CD4-positive, alpha-beta T cell (primary cell): ENCODE data around the gene TNS4. TPM values are rescaled to one million over a fixed set of nuclear protein-coding genes. Genes with fewer than 3 reads are reported as not detected.

Experiments used
- ATAC-seq: fragments of 200-7000 bp; cut with Tn5 transposase; one replicate; pipeline ENCODE4 v1.10.0; 2022; ENCODE audit warnings: mild to moderate bottlenecking; ENCODE audit not compliant: poor library complexity
- CTCF ChIA-PET: fragments of 350-600 bp; sonication (Branson Sonifier 250); formaldehyde crosslinking; loops from one replicate; lab custom pipeline; 2021; ENCODE audit warnings: antibody characterized with exemption, inconsistent platforms; lab: Charles Lee
- POLR2A ChIA-PET: fragments of 350-600 bp; sonication (Branson Sonifier 250); formaldehyde crosslinking; loops from one replicate; lab custom pipeline; 2021; ENCODE audit warnings: antibody characterized with exemption, inconsistent platforms; lab: Charles Lee
- DNase-seq, 14 experiments: peaks; one replicate each; pipeline ENCODE4 v3.0.0-alpha.2; 2013 to 2020; ENCODE audit warnings: mixed read lengths in 2 of 14
- H3K27ac ChIP-seq, 2 donors: one replicate each; pipeline versions ENCODE4 v1.5.1 to v1.7.0; 2013; ENCODE audit warnings: low read length in 2 of 2, low read depth in 1 of 2, mild to moderate bottlenecking in 1 of 2
- H3K27me3 ChIP-seq, 2 experiments: 1 replicate in 1 of 2; 2 replicates in 1 of 2; pipeline versions ENCODE4 v1.6.1 to v1.7.0; 2013; ENCODE audit warnings: low read length in 2 of 2, control low read depth in 1 of 2, mild to moderate bottlenecking in 1 of 2, moderate library complexity in 1 of 2; ENCODE audit not compliant: insufficient read depth in 2 of 2, control insufficient read depth in 1 of 2
- H3K36me3 ChIP-seq: one replicate; pipeline ENCODE4 v1.6.1; 2013; ENCODE audit warnings: low read length, control low read depth; ENCODE audit not compliant: insufficient read depth
- H3K4me1 ChIP-seq: one replicate; pipeline ENCODE4 v1.6.1; 2013; ENCODE audit warnings: low read length, control low read depth; ENCODE audit not compliant: insufficient read depth
- H3K4me3 ChIP-seq: one replicate; pipeline ENCODE4 v1.5.1; 2013; ENCODE audit warnings: mild to moderate bottlenecking, low read length, moderate library complexity
- H3K9me3 ChIP-seq, 2 experiments: 1 replicate in 1 of 2; 2 replicates in 1 of 2; pipeline versions ENCODE4 v1.6.1 to v1.7.0; 2013; ENCODE audit warnings: low read length in 2 of 2, mild to moderate bottlenecking in 2 of 2, control low read depth in 1 of 2, moderate library complexity in 1 of 2; ENCODE audit not compliant: control insufficient read depth in 1 of 2, insufficient read depth in 1 of 2
- H3K27ac Mint-ChIP-seq: one replicate; pipeline ENCODE4 v1.8.0; 2020; ENCODE audit warnings: mixed read lengths
- H3K27me3 Mint-ChIP-seq: one replicate; pipeline ENCODE4 v1.8.0; 2021; ENCODE audit warnings: mixed read lengths
- H3K36me3 Mint-ChIP-seq: one replicate; pipeline ENCODE4 v1.8.0; 2021; ENCODE audit warnings: low read depth, mixed read lengths
- H3K4me1 Mint-ChIP-seq: one replicate; pipeline ENCODE4 v1.8.0; 2021; ENCODE audit warnings: low read depth, mixed read lengths
- H3K4me3 Mint-ChIP-seq: one replicate; pipeline ENCODE4 v1.8.0; 2020; ENCODE audit warnings: mild to moderate bottlenecking, mixed read lengths
- H3K9me3 Mint-ChIP-seq: one replicate; pipeline ENCODE4 v1.8.0; 2020; ENCODE audit warnings: mixed read lengths
- CTCF ChIP-seq: fragments of 200-600 bp; IDR thresholded peaks from one replicate; pipeline ENCODE4 v1.8.0; 2022; ENCODE audit warnings: antibody characterized with exemption, mild to moderate bottlenecking
- intact Hi-C, 2 experiments: fragments of 100-400 bp; cut with DNase I in 1 of 2; cut with micrococcal nuclease in 1 of 2; formaldehyde crosslinking; loops; one replicate each; pipeline versions ENCODE4 v1.15.1 to v1.9.0; 2023 to 2025; cut with DNase I, micrococcal nuclease
- total RNA-seq, 174 experiments: library from RNA in 2 of 174; stranded (reverse) in 2 of 174; gene quantifications; one replicate each; pipeline ENCODE4 v1.2.3 and lab custom pipeline; 2021 to 2026

The TNS4 gene
- total RNA-seq, 2 experiments from 2014 or later: 3.0 to 4.2 TPM

DNA sequence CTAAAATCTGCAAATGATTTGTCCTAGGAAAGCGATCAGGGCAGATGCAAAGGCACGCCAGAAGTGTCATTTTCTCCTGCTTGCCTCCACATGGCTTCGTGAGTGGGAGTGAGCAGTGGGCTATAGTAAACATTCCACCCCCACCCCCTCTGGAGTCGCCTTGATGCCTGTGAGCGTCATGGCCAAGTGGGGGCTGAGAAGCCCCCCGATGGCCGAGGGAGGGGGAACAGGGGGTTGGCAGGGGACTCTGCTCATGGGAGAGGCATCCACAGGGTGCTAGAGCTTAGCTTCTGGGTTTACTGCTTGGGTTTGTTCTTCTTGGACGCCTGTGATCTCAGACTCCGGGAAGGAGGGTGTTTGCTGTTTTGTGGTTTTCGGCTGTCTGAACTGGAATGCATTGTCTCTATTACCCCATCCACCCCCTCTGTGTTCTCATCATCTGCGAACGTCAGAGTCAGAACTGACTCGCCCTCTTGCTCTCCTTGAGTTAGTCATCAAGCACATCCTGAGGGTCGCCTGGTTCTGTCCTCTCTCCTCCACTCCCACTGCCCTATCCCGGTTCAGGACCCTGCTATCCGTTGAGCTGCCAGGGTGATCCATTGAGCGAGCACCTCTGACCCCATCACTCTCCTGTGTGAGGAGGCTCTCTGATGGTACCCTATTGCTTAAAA lies 15.4 kb downstream of the TNS4 start:
- H3K27me3 Mint-ChIP-seq: no peaks in the 10 kb centered on the region
- ATAC-seq: peak; percentile 70

DNA sequence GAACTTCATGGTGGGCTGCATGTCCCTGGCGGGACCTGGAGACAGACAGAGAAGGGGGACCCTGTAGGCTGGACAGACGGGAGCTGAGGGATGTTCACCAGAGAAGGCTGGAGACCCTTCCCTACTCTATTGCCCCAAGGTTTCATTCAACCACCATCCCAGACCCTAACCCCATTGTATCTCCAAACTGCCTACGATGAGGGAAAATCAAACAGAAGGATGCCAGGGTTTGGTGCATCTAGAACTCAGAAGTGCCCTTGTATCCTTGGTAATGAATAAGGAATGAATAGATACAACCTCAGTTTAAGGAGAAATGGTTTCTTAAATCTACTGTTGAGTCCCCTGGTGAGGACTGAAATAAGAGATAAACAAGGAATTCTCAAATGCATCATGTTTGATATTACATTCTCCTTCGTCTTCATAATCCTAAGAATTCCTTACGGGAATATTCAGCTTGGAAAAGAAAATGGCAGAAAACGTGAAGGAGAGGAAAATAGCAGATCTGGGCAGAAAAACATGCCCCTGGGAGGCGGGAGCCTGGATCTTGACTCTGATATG lies 16.4 kb downstream of the TNS4 start:
- Mint-ChIP-seq H3K27me3 (no peaks in the 10 kb centered on the region), H3K36me3 (no peaks in the 10 kb centered on the region), H3K9me3 (no peaks in the 10 kb centered on the region), H3K27ac (peak overlapping the region; percentile 97), H3K4me3 (no peak overlapping the region), H3K4me1 (peaks cover 79% of the 10 kb centered on the region)
- H3K4me1 ChIP-seq: peaks cover 61% of the 10 kb centered on the region
- DNase-seq (no peak), ATAC-seq (no peak)
- ChIA-PET CTCF (interaction anchor here (0.9 to 1.8 kb wide), 2 partner anchors 9 to 48 kb away, joined by 3 to 14 read pairs; no protein-coding TSS in a partner anchor), POLR2A (interaction anchor here (1.2 kb wide), 1 partner anchor 24 kb away, joined by 3 read pairs; no protein-coding TSS in a partner anchor)
- H3K4me3 ChIP-seq: no peak overlapping the region
- intact Hi-C loops: loop anchor here in 1 of 2 experiments (5.0 kb wide), 1 partner anchor 132 kb away; no protein-coding TSS in a partner anchor
- H3K36me3 ChIP-seq: no peaks in the 10 kb centered on the region
- H3K9me3 ChIP-seq: no peaks in the 10 kb centered on the region
- no peak overlapping the region for H3K27ac ChIP-seq
- no peak for TF ChIP-seq CTCF
- no peaks in the 10 kb centered on the region for H3K27me3 ChIP-seq

More for the DNA sequence above, 15.4 kb downstream of the TNS4 start:
- H3K4me3 ChIP-seq: no peak overlapping the region
- Mint-ChIP-seq H3K4me3 (peak overlapping the region; percentile 14), H3K9me3 (no peaks in the 10 kb centered on the region), H3K27ac (peak overlapping the region; percentile 97), H3K4me1 (peaks cover 79% of the 10 kb centered on the region), H3K36me3 (no peaks in the 10 kb centered on the region)
- peaks cover 61% of the 10 kb centered on the region for H3K4me1 ChIP-seq
- CTCF ChIA-PET: interaction anchor here (0.6 to 1.8 kb wide), 4 partner anchors 10 to 272 kb away, joined by 3 to 14 read pairs (median 3); no protein-coding TSS in a partner anchor
- no peaks in the 10 kb centered on the region for H3K9me3 ChIP-seq
- intact Hi-C loops: no loop called here
- POLR2A ChIA-PET: interaction anchor here (1.6 kb wide), 1 partner anchor 31 kb away, joined by 6 read pairs; no protein-coding TSS in a partner anchor
- H3K36me3 ChIP-seq: no peaks in the 10 kb centered on the region
- DNase-seq: peak in 11 of 14 experiments; percentile 12 to 70 (median 33)
- no peak for TF ChIP-seq CTCF
- H3K27me3 ChIP-seq: no peaks in the 10 kb centered on the region
- H3K27ac ChIP-seq: no peak overlapping the region

DNA sequence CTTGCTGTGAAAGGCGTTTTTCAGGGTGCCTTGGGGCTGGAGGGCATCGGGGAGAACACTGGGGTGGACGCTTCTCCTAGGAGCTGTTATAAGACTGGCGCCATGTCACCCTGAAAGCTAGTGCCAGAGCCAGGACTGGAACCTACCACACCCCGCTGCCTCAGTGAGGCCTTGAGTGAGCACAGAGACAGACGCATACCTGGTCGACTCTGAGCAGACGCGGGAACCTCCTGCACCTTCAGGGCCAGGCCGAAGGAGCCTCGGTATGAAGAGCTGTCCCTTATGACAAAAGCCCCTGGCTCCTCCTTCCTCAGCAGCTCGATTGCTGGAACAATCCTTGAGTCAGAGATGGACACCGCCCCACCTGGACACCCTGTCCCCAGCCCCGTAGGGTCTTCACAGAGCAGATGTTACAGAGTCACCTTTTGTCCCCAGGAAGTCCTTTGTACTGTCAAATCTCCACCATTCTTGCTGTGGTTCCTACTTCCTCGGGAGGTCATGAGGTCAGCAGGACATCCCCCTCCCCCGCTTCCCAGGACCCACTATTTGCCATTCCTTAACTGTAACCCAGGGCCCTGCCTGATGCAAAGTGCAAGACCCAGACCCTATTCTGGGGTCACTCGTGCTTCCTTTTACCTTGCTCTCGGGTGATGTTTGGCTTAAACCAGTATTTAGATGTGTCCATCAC lies 17.0 kb downstream of the TNS4 start:
- intact Hi-C loops: loop anchor here in 1 of 2 experiments (5.0 kb wide), 1 partner anchor 133 kb away; no protein-coding TSS in a partner anchor
- peak overlapping the region; percentile 97 for H3K27ac Mint-ChIP-seq
- ATAC-seq (no peak), DNase-seq (no peak)
- no peaks in the 10 kb centered on the region for H3K36me3 Mint-ChIP-seq
- no peaks in the 10 kb centered on the region for H3K9me3 Mint-ChIP-seq
- no peaks in the 10 kb centered on the region for H3K27me3 Mint-ChIP-seq
- Histone ChIP-seq H3K9me3 (no peaks in the 10 kb centered on the region), H3K27ac (no peak overlapping the region), H3K4me3 (no peak overlapping the region), H3K36me3 (no peaks in the 10 kb centered on the region), H3K27me3 (no peaks in the 10 kb centered on the region), H3K4me1 (peaks cover 61% of the 10 kb centered on the region)
- peaks cover 78% of the 10 kb centered on the region for H3K4me1 Mint-ChIP-seq
- ChIA-PET POLR2A (interaction anchor here (1.1 to 1.2 kb wide), 2 partner anchors 24 to 32 kb away, joined by 3 read pairs; no protein-coding TSS in a partner anchor), CTCF (no interaction called here)
- TF ChIP-seq CTCF: no peak
- H3K4me3 Mint-ChIP-seq: no peak overlapping the region
